Panc1 (cell line): ENCODE results near the gene TPCN1. TPM values are rescaled to one million over a fixed set of nuclear protein-coding genes. Genes with fewer than 3 reads are reported as not detected.

Experiments used
- ATAC-seq: fragments of 200-7000 bp; cut with Tn5 transposase; 2 replicates; pipeline ENCODE4 v1.9.1; 2020; ENCODE audit warnings: mild to moderate bottlenecking, moderate library complexity
- BruUV-seq: library from RNA; stranded (reverse); fragments of 400-500 nt; replicated peaks from 2 replicates; lab custom pipeline; 2021; lab: Mats Ljungman, UMichigan
- CTCF ChIA-PET: fragments of 300-600 bp; sonication (Branson Sonifier 250); formaldehyde crosslinking; loops from one replicate; lab custom pipeline; 2022; ENCODE audit warnings: antibody characterized with exemption; lab: Charles Lee
- POLR2A ChIA-PET: fragments of 300-600 bp; sonication (Branson Sonifier 250); formaldehyde crosslinking; loops from one replicate; lab custom pipeline; 2022; ENCODE audit warnings: antibody characterized with exemption; lab: Charles Lee
- DNase-seq: peaks from one replicate; pipeline ENCODE4 v3.0.0-alpha.2; 2010; ENCODE audit warnings: low read depth, low spot score
- H3K27ac ChIP-seq: 2 replicates; pipeline ENCODE4 v1.5.1; 2011; ENCODE audit warnings: mild to moderate bottlenecking, low read length, inconsistent platforms
- H3K27me3 ChIP-seq: fragments of 200-500 bp; sonication (Bioruptor generic); 2 replicates; pipeline ENCODE4 v1.6.0; 2014; ENCODE audit warnings: low read length, inconsistent platforms; ENCODE audit not compliant: control insufficient read depth, insufficient read depth
- H3K36me3 ChIP-seq: fragments of 200-500 bp; sonication (Bioruptor generic); 2 replicates; pipeline ENCODE4 v1.5.1; 2014; ENCODE audit warnings: inconsistent platforms, mild to moderate bottlenecking, low read length, moderate library complexity; ENCODE audit not compliant: control insufficient read depth, insufficient read depth
- H3K4me1 ChIP-seq: 2 replicates; pipeline ENCODE4 v1.5.1; 2011; ENCODE audit warnings: inconsistent platforms, mild to moderate bottlenecking, low read length, moderate library complexity; ENCODE audit not compliant: control insufficient read depth, insufficient read depth
- H3K4me3 ChIP-seq, 2 experiments: 2 replicates each; pipeline ENCODE4 v1.5.1; 2011 to 2012; ENCODE audit warnings: low read depth in 2 of 2, low read length in 2 of 2, mild to moderate bottlenecking in 2 of 2, inconsistent platforms in 1 of 2, moderate library complexity in 1 of 2
- H3K9me3 ChIP-seq: fragments of 200-500 bp; sonication (Bioruptor generic); 2 replicates; pipeline ENCODE4 v1.5.1; 2014; ENCODE audit warnings: low read depth, mild to moderate bottlenecking, inconsistent platforms, low read length, moderate library complexity; ENCODE audit not compliant: control insufficient read depth, insufficient read depth
- CTCF ChIP-seq: fragments of 450-650 bp; IDR thresholded peaks from 2 replicates; pipeline ENCODE4 v1.5.1; 2017; ENCODE audit warnings: mild to moderate bottlenecking
- REST ChIP-seq, 2 experiments: IDR thresholded peaks; 2 replicates each; pipeline ENCODE4 v1.6.1; 2011 to 2012; ENCODE audit warnings: low read depth in 2 of 2, control low read depth in 1 of 2, low read length in 1 of 2, mild to moderate bottlenecking in 1 of 2, moderate library complexity in 1 of 2; ENCODE audit not compliant: insufficient read depth in 1 of 2
- SIN3A ChIP-seq: IDR thresholded peaks from 2 replicates; pipeline ENCODE4 v1.6.1; 2012; ENCODE audit warnings: low read depth, mild to moderate bottlenecking, low read length, moderate library complexity, borderline replicate concordance; ENCODE audit not compliant: insufficient read depth
- in situ Hi-C: cut with HindIII; loops from 2 replicates; pipeline ENCODE4 v1.10.0; 2016; ENCODE audit warnings: low sequenced_read_pairs, low pct_unique_long_range_greater_than_20kb
- intact Hi-C: fragments of 100-400 bp; cut with micrococcal nuclease; formaldehyde crosslinking; loops from one replicate; pipeline ENCODE4 v1.10.0; 2022; ENCODE audit not compliant: unreplicated experiment
- total RNA-seq: library from RNA; stranded (reverse); gene quantifications from one replicate; pipeline ENCODE4 v1.2.1, GENCODE V29; 2021; ENCODE audit not compliant: unreplicated experiment

The TPCN1 gene
- total RNA-seq, 1 experiment from 2014 or later = 75.2 TPM

GRCh38 chr12:113250045-113250444 lies 28.8 kb downstream of the TPCN1 start:
- POLR2A ChIA-PET = interaction anchor here (0.6 kb wide), 1 partner anchor 28 kb away, joined by 12 read pairs; no protein-coding TSS in a partner anchor
- no peak overlapping the region for H3K4me3 ChIP-seq
- peaks cover 6% of the 10 kb centered on the region; the same call in 1 of the 2 replicates for H3K9me3 ChIP-seq
- no peaks in the 10 kb centered on the region for H3K27me3 ChIP-seq
- no TSS peak for BruUV-seq
- H3K4me1 ChIP-seq = peaks cover 18% of the 10 kb centered on the region
- intact Hi-C loops (no loop called here), in situ Hi-C loops (no loop called here)
- no peak for TF ChIP-seq SIN3A
- CTCF ChIA-PET = no interaction called here
- no peaks in the 10 kb centered on the region for H3K36me3 ChIP-seq
- no peak for DNase-seq
- ATAC-seq = no peak
- H3K27ac ChIP-seq = no peak overlapping the region

- intact Hi-C loops = no loop called here
These were observed 30.3 kb downstream of the TPCN1 start for GRCh38 chr12:113251404-113252070.

More at GRCh38 chr12:113251404-113252070, 30.3 kb downstream of the TPCN1 start:
- Histone ChIP-seq H3K27me3 (no peaks in the 10 kb centered on the region), H3K4me1 (peaks cover 8% of the 10 kb centered on the region), H3K27ac (no peak overlapping the region), H3K4me3 (no peak overlapping the region), H3K9me3 (peaks cover 6% of the 10 kb centered on the region; the same call in 1 of the 2 replicates), H3K36me3 (no peaks in the 10 kb centered on the region)
- BruUV-seq = no TSS peak
- ChIA-PET POLR2A (interaction anchor here (0.7 kb wide), 1 partner anchor 9 kb away, joined by 3 read pairs; no protein-coding TSS in a partner anchor), CTCF (no interaction called here)
- in situ Hi-C loops = no loop called here
- TF ChIP-seq REST (IDR thresholded peaks at IDR 0.05; ENCODE audit: insufficient read depth in 1 of 2, low read depth in 2 of 2, low read length in 1 of 2) = no peak
- no peak for TF ChIP-seq CTCF
- DNase-seq (no peak), ATAC-seq (no peak)
